Neutrophil (primary cell): ENCODE results near the gene GPR18.

ENCODE experiments used
- H3K27ac ChIP-seq: fragments of 200-600 bp; sonication (generic); 2 replicates; pipeline ENCODE4 v1.5.1; 2016; ENCODE audit warnings: mild to moderate bottlenecking, moderate library complexity
- H3K27me3 ChIP-seq: fragments of 200-600 bp; sonication (generic); 2 replicates; pipeline ENCODE4 v1.6.0; 2016; ENCODE audit warnings: mild to moderate bottlenecking
- H3K36me3 ChIP-seq: fragments of 200-600 bp; sonication (generic); 2 replicates; pipeline ENCODE4 v1.5.1; 2017
- H3K4me1 ChIP-seq, 2 experiments: fragments of 200-600 bp in 1 of 2; sonication (generic) in 1 of 2; 1 replicate in 1 of 2; 2 replicates in 1 of 2; pipeline versions ENCODE4 v1.5.1 to v1.6.1; 2013 to 2016; ENCODE audit warnings: low read depth in 1 of 2, low read length in 1 of 2, mild to moderate bottlenecking in 1 of 2, moderate library complexity in 1 of 2; ENCODE audit not compliant: control insufficient read depth in 1 of 2, insufficient read depth in 1 of 2
- H3K4me3 ChIP-seq, 2 experiments: fragments of 200-600 bp in 1 of 2; sonication (generic) in 1 of 2; 1 replicate in 1 of 2; 2 replicates in 1 of 2; pipeline ENCODE4 v1.5.1; 2013 to 2016; ENCODE audit warnings: low read depth in 1 of 2, low read length in 1 of 2, mild to moderate bottlenecking in 1 of 2, moderate library complexity in 1 of 2
- H3K9me3 ChIP-seq: fragments of 200-600 bp; sonication (generic); 2 replicates; pipeline ENCODE4 v1.5.1; 2016
- TF ChIP-seq, protein P1 (sequence below): fragments of 200-600 bp; sonication (generic); IDR thresholded peaks from 2 replicates; pipeline ENCODE4 v1.5.1; 2016; ENCODE audit warnings: antibody characterized with exemption

GPR18 gene

GRCh38 chr13:99208185-99208584, 50.0 kb downstream of the GPR18 start:
- Histone ChIP-seq H3K4me1 (peaks cover 0 to 10% of the 10 kb centered on the region in 2 experiments), H3K36me3 (peaks cover 13% of the 10 kb centered on the region), H3K27me3 (no peaks in the 10 kb centered on the region), H3K4me3 (no peak overlapping the region), H3K9me3 (no peaks in the 10 kb centered on the region), H3K27ac (no peak overlapping the region)
- TF ChIP-seq, protein P1, sequence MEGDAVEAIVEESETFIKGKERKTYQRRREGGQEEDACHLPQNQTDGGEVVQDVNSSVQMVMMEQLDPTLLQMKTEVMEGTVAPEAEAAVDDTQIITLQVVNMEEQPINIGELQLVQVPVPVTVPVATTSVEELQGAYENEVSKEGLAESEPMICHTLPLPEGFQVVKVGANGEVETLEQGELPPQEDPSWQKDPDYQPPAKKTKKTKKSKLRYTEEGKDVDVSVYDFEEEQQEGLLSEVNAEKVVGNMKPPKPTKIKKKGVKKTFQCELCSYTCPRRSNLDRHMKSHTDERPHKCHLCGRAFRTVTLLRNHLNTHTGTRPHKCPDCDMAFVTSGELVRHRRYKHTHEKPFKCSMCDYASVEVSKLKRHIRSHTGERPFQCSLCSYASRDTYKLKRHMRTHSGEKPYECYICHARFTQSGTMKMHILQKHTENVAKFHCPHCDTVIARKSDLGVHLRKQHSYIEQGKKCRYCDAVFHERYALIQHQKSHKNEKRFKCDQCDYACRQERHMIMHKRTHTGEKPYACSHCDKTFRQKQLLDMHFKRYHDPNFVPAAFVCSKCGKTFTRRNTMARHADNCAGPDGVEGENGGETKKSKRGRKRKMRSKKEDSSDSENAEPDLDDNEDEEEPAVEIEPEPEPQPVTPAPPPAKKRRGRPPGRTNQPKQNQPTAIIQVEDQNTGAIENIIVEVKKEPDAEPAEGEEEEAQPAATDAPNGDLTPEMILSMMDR = no peak

DNA sequence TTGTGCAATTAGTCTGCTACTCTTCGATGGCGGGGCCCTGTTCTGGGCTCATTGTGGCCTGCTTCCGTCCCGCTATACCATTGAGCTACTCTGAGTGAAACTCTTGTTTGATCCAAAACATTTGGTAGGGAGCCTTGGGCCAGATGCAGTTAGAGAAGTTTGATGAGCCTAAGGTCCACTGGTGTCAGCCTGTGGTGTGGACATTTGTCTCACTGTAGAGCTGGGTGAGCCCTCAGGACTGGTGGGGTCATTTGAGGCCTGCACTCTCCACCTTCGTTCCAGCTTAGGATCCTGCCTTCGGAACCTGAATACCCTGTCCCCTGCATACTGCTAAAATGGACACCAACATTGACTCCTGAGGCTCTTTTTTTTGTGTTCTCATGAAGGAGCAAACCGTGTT, 50.7 kb downstream of the GPR18 start:
- Histone ChIP-seq H3K9me3 (no peaks in the 10 kb centered on the region), H3K27me3 (no peaks in the 10 kb centered on the region), H3K36me3 (peaks cover 13% of the 10 kb centered on the region), H3K4me3 (no peak overlapping the region), H3K4me1 (peaks cover 2 to 12% of the 10 kb centered on the region in 2 experiments), H3K27ac (no peak overlapping the region)
- TF ChIP-seq, protein P1 = no peak

- peaks cover 8 to 19% of the 10 kb centered on the region in 2 experiments for H3K4me1 ChIP-seq
- H3K4me3 ChIP-seq = no peak overlapping the region
- TF ChIP-seq, protein P1 = no peak
- H3K9me3 ChIP-seq = no peaks in the 10 kb centered on the region
- no peaks in the 10 kb centered on the region for H3K27me3 ChIP-seq
- peaks cover 13% of the 10 kb centered on the region for H3K36me3 ChIP-seq
- H3K27ac ChIP-seq = no peak overlapping the region
Measured at GRCh38 chr13:99206873-99207272, 51.3 kb downstream of the GPR18 start.

GRCh38 chr13:99206226-99206625, 52.0 kb downstream of the GPR18 start:
- Histone ChIP-seq H3K27me3 (no peaks in the 10 kb centered on the region), H3K4me1 (peaks cover 14 to 25% of the 10 kb centered on the region in 2 experiments), H3K9me3 (no peaks in the 10 kb centered on the region), H3K27ac (no peak overlapping the region), H3K36me3 (peaks cover 10% of the 10 kb centered on the region), H3K4me3 (no peak overlapping the region)
- TF ChIP-seq, protein P1 = no peak

GRCh38 chr13:99205621-99206220, 52.5 kb downstream of the GPR18 start:
- Histone ChIP-seq H3K36me3 (peaks cover 10% of the 10 kb centered on the region), H3K27me3 (no peaks in the 10 kb centered on the region), H3K9me3 (no peaks in the 10 kb centered on the region), H3K27ac (no peak overlapping the region), H3K4me3 (no peak overlapping the region), H3K4me1 (peaks cover 14 to 25% of the 10 kb centered on the region in 2 experiments)
- TF ChIP-seq, protein P1 = no peak
